Activated CD4-positive, alpha-beta T cell treated with anti-CD3 and anti-CD28 coated beads, Interleukin-10, Interleukin-2, amounts not matched to agents 100 ng/mL and 50 ng/mL, durations not matched to agents 16 hours and 8 hours (primary cell): ENCODE measurements around the gene APLP1.
"Not testable (repeated sequence)": the region's sequence is repeated elsewhere in the genome, so short reads cannot be mapped to it uniquely, and the experiment has no call there.

Experiments
- DNase-seq: peaks from one replicate; pipeline ENCODE4 v3.0.0-alpha.2; 2020

The APLP1 gene

GRCh38 chr19:35885904-35886303 is 17.5 kb downstream of the APLP1 start:
- no peak for DNase-seq

DNA sequence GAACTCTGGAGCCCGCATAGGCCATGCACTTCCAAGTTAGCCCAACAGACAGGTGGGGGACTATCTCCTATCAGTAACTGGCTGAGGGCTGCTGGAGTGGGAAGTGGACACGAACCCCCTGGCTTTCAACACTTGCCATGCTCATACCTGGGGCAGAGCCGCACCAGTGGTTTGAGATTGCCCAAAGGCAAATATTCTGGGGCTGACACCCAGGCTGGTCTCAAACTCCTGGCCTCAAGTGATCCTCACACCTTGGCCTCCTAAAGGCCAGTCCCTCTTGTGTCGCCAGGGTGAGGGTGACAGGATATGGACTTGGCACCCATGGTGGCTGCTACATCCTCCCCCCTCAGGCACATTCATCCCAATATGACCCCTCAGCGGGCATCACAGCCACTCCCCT is 18.8 kb downstream of the APLP1 start:
- no peak for DNase-seq

- no peak for DNase-seq
Observed at GRCh38 chr19:35888398-35888797, 20.0 kb downstream of the APLP1 start.

GRCh38 chr19:35889370-35890112 is 21.2 kb downstream of the APLP1 start:
- no peak for DNase-seq

DNA sequence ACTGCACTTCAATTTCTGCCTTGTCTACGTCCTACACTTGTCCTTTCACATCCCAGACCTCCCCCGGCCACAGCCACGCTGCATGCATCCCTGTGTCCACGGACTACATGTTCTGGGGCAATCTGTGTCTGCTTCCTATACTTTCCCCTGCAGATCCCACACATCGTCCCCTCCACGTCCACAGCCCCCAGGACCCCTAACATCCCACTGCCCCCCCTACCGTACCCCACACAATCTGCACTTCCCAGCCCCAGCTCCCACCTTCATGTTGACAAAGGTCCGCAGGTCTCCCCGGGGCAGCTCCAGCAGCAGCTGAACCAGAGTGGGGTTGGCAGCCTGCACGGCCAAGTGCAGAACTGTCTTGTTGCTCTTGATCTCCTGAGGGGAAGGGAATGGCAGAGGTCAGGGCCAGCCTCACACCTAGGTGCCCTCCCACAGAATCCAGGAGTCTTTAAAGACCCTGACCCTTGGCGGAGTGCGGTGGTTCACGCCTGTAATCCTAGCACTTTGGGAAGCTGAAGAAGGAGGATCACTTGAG is 21.8 kb downstream of the APLP1 start:
- no peak for DNase-seq

GRCh38 chr19:35891819-35892218 is 23.4 kb downstream of the APLP1 start:
- not testable (repeated sequence) for DNase-seq

DNA sequence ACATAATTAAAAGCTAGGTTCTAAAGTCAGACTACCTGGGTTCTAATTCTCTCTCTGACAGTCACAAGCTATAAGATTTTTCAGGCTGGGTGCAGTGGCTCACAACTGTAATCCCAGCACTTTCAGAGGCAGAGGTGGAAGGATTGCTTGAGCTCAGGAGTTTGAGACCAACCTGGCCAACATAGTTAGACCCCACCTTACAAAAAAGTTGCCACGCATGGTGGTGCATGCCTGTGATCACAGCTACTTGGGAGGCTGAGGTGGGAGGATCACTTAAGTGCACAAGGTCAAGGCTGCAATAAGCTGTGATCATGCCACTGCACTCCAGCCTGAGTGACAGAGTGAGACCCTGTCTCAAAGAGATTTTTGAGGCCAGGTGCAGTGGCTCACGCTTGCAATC is 26.0 kb downstream of the APLP1 start:
- DNase-seq, result no peak

- no peak for DNase-seq
Observed at GRCh38 chr19:35895911-35896642, 27.7 kb downstream of the APLP1 start.

DNA sequence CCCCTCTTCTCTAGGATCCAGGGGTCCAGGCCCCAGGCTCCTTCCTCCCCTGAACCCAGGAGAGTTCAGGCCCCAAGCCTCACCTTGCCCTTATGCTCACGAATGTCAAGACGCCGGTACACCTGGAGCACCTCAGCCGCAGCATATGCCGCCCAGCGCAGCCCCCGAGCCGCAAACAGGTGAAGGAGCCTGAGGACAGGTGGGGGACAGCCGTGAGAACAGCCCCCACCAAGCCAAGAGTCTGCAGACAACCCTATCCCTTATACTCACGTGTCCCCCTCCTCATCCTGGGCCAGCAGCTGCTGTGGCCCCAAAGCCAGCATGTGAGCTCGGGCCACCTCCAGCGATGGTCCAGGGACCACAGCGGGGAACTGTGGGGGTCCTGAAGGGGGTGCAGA is 28.3 kb downstream of the APLP1 start:
- no peak for DNase-seq

DNA sequence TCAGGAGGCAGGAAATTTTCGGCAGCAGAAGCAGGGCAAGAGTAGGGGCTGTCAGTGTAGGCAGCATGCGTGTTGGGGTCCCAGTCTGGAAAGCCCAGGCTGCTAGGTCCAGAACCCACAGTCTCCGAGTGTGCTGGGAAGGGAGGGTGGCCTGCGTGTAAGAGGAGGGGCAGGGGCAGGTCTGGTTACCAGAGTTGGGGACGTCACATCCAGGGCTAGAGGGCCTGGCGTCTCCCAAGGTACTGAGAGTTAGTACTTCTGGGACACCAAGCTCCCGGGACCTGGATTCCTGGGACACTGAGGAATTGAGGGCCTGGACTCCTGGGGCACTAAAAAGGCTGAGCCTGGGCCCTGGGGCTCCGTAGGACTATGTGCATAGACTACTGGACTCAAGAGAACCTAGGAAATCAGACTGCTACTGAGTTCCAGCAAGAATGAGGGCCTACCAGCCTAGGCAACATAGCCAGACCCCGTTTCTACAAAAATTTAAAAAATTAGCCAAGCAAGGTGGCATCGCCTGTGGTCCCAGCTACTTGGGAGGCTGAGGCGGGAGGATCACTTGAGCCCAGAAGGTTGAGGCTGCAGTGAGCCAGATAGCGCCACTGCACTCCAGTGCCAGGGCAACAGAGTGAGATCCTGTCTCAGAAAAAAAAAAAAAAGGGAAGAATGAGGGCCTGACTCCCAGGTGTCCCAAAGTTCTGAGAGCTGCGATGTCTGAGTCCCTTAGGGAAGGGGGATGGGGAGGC is 29.5 kb downstream of the APLP1 start:
- no peak for DNase-seq

- DNase-seq, result no peak
Observed at GRCh38 chr19:35898499-35898809, 30.1 kb downstream of the APLP1 start.

- DNase-seq, result peak; percentile 91
Observed at GRCh38 chr19:35899547-35900214, 31.3 kb downstream of the APLP1 start.

DNA sequence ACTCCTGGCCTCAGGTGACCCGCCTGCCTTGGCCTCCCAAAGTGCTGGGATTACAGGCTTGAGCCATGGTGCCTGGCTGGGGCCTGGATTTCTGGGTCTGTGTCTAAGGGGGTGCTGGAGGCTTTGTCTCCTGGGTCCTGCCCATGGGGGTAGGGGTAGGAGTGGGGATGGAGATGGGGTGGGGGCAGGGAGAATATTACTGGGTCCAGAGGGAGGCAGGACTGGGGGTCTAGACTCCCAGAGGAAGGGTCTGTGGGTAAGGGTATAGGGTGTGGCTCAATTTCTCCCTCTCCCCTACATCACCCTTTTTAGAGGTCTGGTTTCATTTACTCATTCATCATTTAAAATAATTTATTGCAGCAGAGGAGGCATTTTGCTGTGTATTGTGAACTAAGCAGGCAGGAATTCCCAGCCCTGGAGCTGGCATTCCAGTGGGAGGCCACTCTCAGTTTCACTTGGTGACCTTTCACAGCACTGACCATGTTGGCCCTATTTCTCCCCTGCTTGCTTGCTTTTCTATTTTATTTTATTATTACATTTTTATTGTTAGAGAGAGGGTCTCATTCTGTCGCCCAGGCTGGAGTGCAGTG is 32.8 kb downstream of the APLP1 start:
- no peak for DNase-seq

DNA sequence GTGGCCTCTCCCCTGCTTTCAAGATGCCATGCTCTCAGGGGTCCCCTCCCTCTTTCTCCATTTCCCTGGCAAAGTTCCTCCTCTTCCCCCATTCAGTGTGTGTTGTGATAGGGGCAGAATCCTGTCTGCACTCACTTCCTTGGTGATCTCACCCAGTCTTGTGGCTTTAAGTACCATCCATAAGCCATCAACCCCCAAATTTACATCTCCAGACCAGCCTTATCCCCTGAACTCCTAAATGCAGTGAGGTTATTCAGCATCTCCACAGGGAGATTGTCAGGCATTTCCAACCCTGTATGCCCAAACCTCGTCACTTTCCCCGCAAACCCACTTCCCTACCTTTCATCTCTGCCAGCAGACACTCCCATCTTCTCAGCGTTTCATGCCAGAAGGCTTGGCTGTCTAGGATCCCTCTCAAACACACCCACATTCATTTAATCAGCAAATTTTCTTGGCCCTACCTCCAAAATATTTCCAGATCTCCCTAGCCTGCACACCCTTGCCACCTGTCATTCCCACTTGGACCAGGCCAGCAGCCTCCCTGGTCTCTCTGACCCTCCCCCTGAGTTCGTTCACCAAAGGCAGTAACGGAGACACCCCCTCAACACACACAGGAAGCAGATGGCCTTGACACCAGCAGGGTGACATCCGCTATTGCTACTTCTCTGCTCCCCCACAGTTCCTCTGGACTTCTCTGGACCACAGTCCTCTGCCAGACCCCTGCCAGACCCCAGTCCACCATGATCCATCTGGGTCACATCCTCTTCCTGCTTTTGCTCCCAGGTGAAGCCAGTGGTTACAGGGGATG is 33.7 kb downstream of the APLP1 start, which contains the start of gene HCST:
TSS of gene HCST (plus strand) at position 676 of the 808 bp plus-strand sequence. CDS start at position 741, 65 bp downstream.
- peak; percentile 71 for DNase-seq

DNA sequence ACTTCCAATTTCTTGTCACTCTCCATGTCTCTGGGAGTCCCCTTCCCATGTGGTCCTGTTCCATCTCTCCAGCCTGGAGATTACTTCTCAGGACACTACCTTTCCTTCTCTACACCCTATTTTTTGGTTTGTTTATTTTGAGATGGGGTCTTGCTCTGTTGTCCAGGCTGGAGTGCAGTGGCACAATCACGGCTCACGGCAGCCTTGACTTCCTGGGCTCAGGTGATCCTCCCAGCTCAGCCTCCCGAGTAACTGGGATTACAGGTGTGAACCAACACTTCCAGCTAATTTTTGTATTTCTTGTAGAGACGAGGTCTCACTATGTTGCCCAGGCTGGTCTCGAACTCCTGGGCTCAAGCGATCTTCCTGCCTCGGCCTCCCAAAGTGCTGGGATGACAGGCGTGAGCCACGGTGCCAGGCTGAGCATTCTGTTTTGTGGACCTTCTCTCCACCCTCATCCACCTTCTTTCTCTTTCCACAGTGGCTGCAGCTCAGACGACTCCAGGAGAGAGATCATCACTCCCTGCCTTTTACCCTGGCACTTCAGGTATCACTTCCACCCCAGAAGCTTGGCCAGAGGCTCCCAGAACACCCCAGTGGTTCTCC is 34.6 kb downstream of the APLP1 start:
- no peak for DNase-seq

GRCh38 chr19:35903550-35904179 is 35.3 kb downstream of the APLP1 start:
- DNase-seq, result peak; percentile 97

DNA sequence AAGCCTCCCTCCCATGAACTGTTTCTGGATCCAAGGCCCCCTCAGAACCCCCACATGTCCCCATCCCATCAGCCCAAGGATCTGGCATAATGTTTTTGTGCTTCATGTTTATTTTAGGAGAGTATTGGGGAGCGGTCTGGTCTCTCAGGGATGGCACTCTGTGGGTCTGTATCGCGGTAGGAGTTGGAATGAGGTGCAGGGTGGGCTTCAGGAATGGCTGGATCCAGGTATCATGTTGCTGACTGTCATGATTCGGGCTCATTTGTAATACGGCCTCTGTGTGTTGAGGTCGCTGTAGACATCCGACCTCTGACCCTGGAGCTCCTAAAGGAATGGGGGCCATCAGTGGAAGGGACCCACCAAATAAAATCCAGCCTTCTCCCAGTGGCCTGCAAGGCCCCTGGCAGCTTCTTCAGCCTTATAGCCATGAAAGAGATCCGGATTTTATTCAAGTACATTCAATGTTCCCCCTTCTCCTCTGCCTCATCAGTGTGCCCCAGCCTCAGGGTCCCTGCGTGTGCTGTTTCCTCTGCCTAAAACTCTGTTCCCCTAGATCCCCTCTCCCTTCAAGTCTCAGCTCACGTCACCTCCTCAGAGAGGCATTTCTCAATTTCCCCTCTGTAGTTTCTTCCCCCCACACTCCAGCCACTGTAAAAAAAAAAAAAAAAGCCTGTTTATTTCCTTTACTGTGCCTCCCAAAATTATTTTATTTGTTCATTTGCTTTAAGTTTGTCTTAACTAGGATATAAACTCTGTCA is 36.1 kb downstream of the APLP1 start:
- DNase-seq, result no peak

GRCh38 chr19:35905178-35905727 is 36.9 kb downstream of the APLP1 start:
- DNase-seq, result no peak

DNA sequence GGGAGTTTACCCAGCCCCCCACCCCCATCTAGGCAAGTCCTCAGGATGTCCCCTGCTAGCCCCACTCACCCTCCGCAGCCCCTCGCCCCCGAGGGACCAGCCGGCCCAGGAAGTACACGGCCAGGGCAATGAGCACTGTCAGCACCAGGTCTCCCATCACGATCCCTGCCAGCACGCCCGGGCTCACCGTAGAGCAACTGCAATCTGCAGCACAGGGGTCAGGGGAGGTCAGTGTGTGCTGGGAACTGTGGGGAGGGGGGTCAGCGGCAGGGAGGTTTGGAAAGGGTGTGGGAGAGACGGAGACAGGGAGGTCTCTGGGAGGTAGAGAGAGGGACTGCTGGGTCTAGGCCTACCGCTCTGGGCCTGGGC is 39.0 kb downstream of the APLP1 start:
- DNase-seq, result no peak

DNA sequence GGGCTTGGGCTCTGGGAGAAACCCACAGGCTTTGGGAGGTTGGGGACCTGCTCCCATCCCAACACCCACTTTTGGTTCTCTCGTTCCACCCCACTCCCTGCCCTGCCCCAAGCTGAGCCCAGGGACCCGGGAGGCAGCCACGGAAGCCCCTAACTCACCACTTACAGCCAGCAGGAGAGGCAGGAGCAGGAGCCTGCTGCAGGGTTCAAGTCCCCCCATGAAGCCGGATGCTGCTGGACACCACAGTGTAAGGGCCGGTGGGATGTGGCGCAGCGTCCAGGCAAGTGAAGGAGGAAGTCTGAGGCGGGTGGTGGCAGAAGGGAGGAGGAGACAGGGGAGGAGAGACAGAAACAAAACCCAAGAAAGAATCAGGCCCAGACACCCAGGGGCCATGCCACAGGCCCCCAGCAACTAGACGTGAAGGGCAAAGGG is 39.7 kb downstream of the APLP1 start, which contains the start of gene TYROBP:
TSS of gene TYROBP (minus strand) at position 286 of the 432 bp plus-strand sequence. CDS start at position 219, 67 bp downstream.
- no peak for DNase-seq
